8988T (cell line): ENCODE measurements around the gene DPY19L2.

Experiments used
- DNase-seq: peaks from one replicate; pipeline ENCODE4 v3.0.0; 2011

Gene DPY19L2

GRCh38 chr12:63521706-63522105 lies 146.6 kb downstream of the DPY19L2 start:
- DNase-seq, result no peak
